ENCODE results near the gene BACE2. TPM values are rescaled to one million over a fixed set of nuclear protein-coding genes. Genes with fewer than 3 reads are reported as not detected.

BACE2 gene
- total RNA-seq, 1 experiment from 2014 or later, result 40.8 TPM

- Histone ChIP-seq H3K4me2 (no peak overlapping the region), H3K79me2 (ENCODE audit: low read depth) (no peaks in the 10 kb centered on the region), H3K4me3 (no peak overlapping the region), H3F3A (ENCODE audit: insufficient read depth, low read depth) (no peaks in the 10 kb centered on the region), H3K9me2 (ENCODE audit: insufficient read depth) (no peaks in the 10 kb centered on the region), H3K4me1 (replicated peaks; ENCODE audit: insufficient read depth) (no peaks in the 10 kb centered on the region), H3K36me3 (ENCODE audit: low read depth) (no peaks in the 10 kb centered on the region), H3K27ac (no peak overlapping the region), H3K27me3 (ENCODE audit: insufficient read depth, low read depth) (no peaks in the 10 kb centered on the region), H4K20me1 (ENCODE audit: insufficient read depth) (no peaks in the 10 kb centered on the region), H2AFZ (no peak overlapping the region), H3K9me3 (ENCODE audit: insufficient read depth, low read depth) (no peaks in the 10 kb centered on the region)
- intact Hi-C loops (cut with micrococcal nuclease; ENCODE audit: unreplicated experiment), result no loop called here
- ChIA-PET POLR2A (ENCODE audit: unreplicated experiment) (interaction anchor here (0.6 kb wide), 1 partner anchor 484 kb away, joined by 4 read pairs; no protein-coding TSS in a partner anchor), CTCF (no interaction called here)
- no peak for DNase-seq
- no TSS peak for BruUV-seq (replicated peaks)
- TF ChIP-seq EZH2 (IDR thresholded peaks at IDR 0.05; ENCODE audit: low read depth), result no peak
- TF ChIP-seq CTCF (conservative IDR thresholded peaks at IDR 0.05), result no peak
Measured at GRCh38 chr21:41199588-41199987, 31.6 kb downstream of the BACE2 start.

DNA sequence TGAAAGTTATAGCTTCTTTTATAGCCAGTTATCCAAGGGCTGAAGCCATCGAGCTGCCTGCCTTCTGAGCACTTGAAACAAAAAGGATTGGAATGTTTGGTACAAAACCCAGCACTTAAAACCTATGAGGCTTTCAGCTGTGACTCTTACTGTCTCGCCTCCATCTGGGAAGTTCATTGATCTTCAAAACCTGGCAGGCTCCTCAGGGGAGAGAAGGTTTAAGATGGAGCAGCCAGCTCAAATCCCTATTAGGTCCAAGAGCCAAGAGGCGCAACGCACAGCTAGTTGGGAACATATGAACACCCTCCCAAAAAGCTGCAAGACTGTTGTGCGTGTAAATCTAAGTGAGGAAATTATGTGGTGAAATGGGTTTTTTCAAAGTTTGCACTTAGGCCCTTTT lies 33.4 kb downstream of the BACE2 start:
- H3K9me2 ChIP-seq (ENCODE audit: insufficient read depth), result no peaks in the 10 kb centered on the region
- ChIA-PET CTCF (no interaction called here), POLR2A (ENCODE audit: unreplicated experiment) (no interaction called here)
- no peaks in the 10 kb centered on the region for H3K4me1 ChIP-seq (replicated peaks; ENCODE audit: insufficient read depth)
- no peak overlapping the region for H2AFZ ChIP-seq
- H3K4me2 ChIP-seq, result no peak overlapping the region
- intact Hi-C loops (cut with micrococcal nuclease; ENCODE audit: unreplicated experiment), result no loop called here
- no peak for TF ChIP-seq CTCF (conservative IDR thresholded peaks at IDR 0.05)
- no peak for TF ChIP-seq EZH2 (IDR thresholded peaks at IDR 0.05; ENCODE audit: low read depth)
- no peaks in the 10 kb centered on the region for H3K9me3 ChIP-seq (ENCODE audit: insufficient read depth, low read depth)
- BruUV-seq (replicated peaks), result no TSS peak
- no peaks in the 10 kb centered on the region for H3F3A ChIP-seq (ENCODE audit: insufficient read depth, low read depth)
- H3K36me3 ChIP-seq (ENCODE audit: low read depth), result no peaks in the 10 kb centered on the region
- H3K27ac ChIP-seq, result no peak overlapping the region
- H3K27me3 ChIP-seq (ENCODE audit: insufficient read depth, low read depth), result no peaks in the 10 kb centered on the region
- DNase-seq, result no peak
- no peaks in the 10 kb centered on the region for H3K79me2 ChIP-seq (ENCODE audit: low read depth)
- no peak overlapping the region for H3K4me3 ChIP-seq
- no peaks in the 10 kb centered on the region for H4K20me1 ChIP-seq (ENCODE audit: insufficient read depth)

DNA sequence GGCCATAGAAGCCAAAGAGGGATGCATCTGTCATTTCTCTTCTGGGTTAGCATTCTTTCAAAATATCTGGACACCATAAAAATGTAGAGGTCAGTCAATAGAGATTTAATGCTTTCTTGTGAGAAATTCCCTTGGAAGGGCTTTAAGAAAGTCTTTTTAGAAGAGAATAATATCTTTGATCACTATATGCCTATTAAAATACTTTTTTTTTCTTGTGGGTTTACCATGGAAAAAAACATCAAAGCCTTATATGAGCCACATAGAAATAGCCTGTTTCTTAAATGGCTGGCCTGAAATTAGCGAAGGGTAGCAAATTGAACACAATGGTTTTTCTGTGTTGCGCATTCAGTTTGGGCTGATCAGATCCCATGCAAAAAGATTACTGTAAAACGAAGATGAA lies 36.8 kb downstream of the BACE2 start:
- DNase-seq, result no peak
- TF ChIP-seq CTCF (conservative IDR thresholded peaks at IDR 0.05) (no peak), EZH2 (IDR thresholded peaks at IDR 0.05; ENCODE audit: low read depth) (no peak)
- no TSS peak for BruUV-seq (replicated peaks)
- POLR2A ChIA-PET (ENCODE audit: unreplicated experiment), result no interaction called here
- Histone ChIP-seq H3K36me3 (ENCODE audit: low read depth) (no peaks in the 10 kb centered on the region), H3K79me2 (ENCODE audit: low read depth) (no peaks in the 10 kb centered on the region), H3K9me2 (ENCODE audit: insufficient read depth) (no peaks in the 10 kb centered on the region), H3F3A (ENCODE audit: insufficient read depth, low read depth) (no peaks in the 10 kb centered on the region), H3K4me3 (no peak overlapping the region), H4K20me1 (ENCODE audit: insufficient read depth) (no peaks in the 10 kb centered on the region), H3K4me2 (no peak overlapping the region), H3K27me3 (ENCODE audit: insufficient read depth, low read depth) (no peaks in the 10 kb centered on the region), H3K4me1 (replicated peaks; ENCODE audit: insufficient read depth) (no peaks in the 10 kb centered on the region), H2AFZ (no peak overlapping the region), H3K9me3 (ENCODE audit: insufficient read depth, low read depth) (no peaks in the 10 kb centered on the region), H3K27ac (no peak overlapping the region)
- intact Hi-C loops (cut with micrococcal nuclease; ENCODE audit: unreplicated experiment), result no loop called here
- CTCF ChIA-PET, result no interaction called here
